ENCODE measurements around the gene ZFP92. TPM values are rescaled to one million over a fixed set of nuclear protein-coding genes. Genes with fewer than 3 reads are reported as not detected.
A peak's percentile ranks its signal among the peaks of the same experiment; 100 is the strongest.

ZFP92 gene
- total RNA-seq, 1 donor from 2014 or later: not detected

- H3K27me3 Mint-ChIP-seq (ENCODE audit: insufficient read depth, low read depth): peaks cover 2% of the 10 kb centered on the region
- Histone ChIP-seq H4K20me1 (ENCODE audit: low read depth) (no peaks in the 10 kb centered on the region), H3K27me3 (no peaks in the 10 kb centered on the region), H3K4me3 (no peak overlapping the region), H2AFZ (replicated peaks) (no peak overlapping the region), H3K79me2 (ENCODE audit: low read depth) (no peaks in the 10 kb centered on the region), H3K9ac (no peak overlapping the region), H3K36me3 (no peaks in the 10 kb centered on the region), H3K4me1 (no peaks in the 10 kb centered on the region), H3F3A (ENCODE audit: low read depth) (no peaks in the 10 kb centered on the region), H3K9me3 (ENCODE audit: low read depth) (no peaks in the 10 kb centered on the region), H3K4me2 (no peak overlapping the region), H3K27ac (no peak overlapping the region)
- H3K4me3 Mint-ChIP-seq: no peak overlapping the region
- H3K4me1 Mint-ChIP-seq: no peaks in the 10 kb centered on the region
- H3K9me3 Mint-ChIP-seq: peaks cover 18% of the 10 kb centered on the region
- no peak overlapping the region for H3K27ac Mint-ChIP-seq
- no peaks in the 10 kb centered on the region for H3K36me3 Mint-ChIP-seq
- DNase-seq (ENCODE audit: low spot score): no peak
- TF ChIP-seq, protein P1, sequence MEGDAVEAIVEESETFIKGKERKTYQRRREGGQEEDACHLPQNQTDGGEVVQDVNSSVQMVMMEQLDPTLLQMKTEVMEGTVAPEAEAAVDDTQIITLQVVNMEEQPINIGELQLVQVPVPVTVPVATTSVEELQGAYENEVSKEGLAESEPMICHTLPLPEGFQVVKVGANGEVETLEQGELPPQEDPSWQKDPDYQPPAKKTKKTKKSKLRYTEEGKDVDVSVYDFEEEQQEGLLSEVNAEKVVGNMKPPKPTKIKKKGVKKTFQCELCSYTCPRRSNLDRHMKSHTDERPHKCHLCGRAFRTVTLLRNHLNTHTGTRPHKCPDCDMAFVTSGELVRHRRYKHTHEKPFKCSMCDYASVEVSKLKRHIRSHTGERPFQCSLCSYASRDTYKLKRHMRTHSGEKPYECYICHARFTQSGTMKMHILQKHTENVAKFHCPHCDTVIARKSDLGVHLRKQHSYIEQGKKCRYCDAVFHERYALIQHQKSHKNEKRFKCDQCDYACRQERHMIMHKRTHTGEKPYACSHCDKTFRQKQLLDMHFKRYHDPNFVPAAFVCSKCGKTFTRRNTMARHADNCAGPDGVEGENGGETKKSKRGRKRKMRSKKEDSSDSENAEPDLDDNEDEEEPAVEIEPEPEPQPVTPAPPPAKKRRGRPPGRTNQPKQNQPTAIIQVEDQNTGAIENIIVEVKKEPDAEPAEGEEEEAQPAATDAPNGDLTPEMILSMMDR (IDR thresholded peaks at IDR 0.05): no peak
- TF ChIP-seq EZH2 (IDR thresholded peaks at IDR 0.05) (no peak), EZH2phosphoT487 (IDR thresholded peaks at IDR 0.05) (no peak)
Measured at GRCh38 chrX:153434801-153435200, 23.5 kb downstream of the ZFP92 start.

DNA sequence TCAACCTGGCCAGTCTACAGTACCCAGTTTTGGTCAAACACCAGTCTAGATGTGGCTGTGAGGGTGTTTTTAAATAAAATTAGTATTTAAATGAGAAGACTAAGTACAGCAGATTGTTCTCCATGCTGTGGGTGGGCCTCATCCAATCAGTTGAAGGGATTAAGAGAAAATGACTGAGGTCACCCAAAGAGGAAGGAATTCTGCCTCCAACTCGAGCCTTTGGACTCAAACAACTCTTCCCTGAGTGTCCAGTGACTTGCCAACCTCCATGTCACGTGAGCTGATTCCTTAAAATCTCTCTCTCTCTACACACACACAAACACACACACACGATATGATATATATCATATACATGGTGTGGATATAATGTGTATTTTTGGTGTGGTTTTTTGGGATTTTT lies 24.6 kb downstream of the ZFP92 start:
- no peak overlapping the region for H3K4me3 ChIP-seq
- no peak overlapping the region for H3K4me2 ChIP-seq
- H3F3A ChIP-seq (ENCODE audit: low read depth): no peaks in the 10 kb centered on the region
- H3K4me1 ChIP-seq: no peaks in the 10 kb centered on the region
- DNase-seq (ENCODE audit: low spot score): no peak
- TF ChIP-seq, protein P1 (IDR thresholded peaks at IDR 0.05): no peak
- TF ChIP-seq EZH2phosphoT487 (IDR thresholded peaks at IDR 0.05) (no peak), EZH2 (IDR thresholded peaks at IDR 0.05) (no peak)
- H4K20me1 ChIP-seq (ENCODE audit: low read depth): no peaks in the 10 kb centered on the region
- H3K27ac Mint-ChIP-seq: no peak overlapping the region
- H3K36me3 Mint-ChIP-seq: no peaks in the 10 kb centered on the region
- H2AFZ ChIP-seq (replicated peaks): no peak overlapping the region
- H3K36me3 ChIP-seq: no peaks in the 10 kb centered on the region
- H3K9ac ChIP-seq: no peak overlapping the region
- H3K4me3 Mint-ChIP-seq: no peak overlapping the region
- H3K9me3 ChIP-seq (ENCODE audit: low read depth): no peaks in the 10 kb centered on the region
- no peak overlapping the region for H3K27ac ChIP-seq
- no peaks in the 10 kb centered on the region for H3K79me2 ChIP-seq (ENCODE audit: low read depth)
- H3K4me1 Mint-ChIP-seq: no peaks in the 10 kb centered on the region
- H3K27me3 ChIP-seq: no peaks in the 10 kb centered on the region
- H3K9me3 Mint-ChIP-seq: peaks cover 12% of the 10 kb centered on the region
- H3K27me3 Mint-ChIP-seq (ENCODE audit: insufficient read depth, low read depth): peaks cover 5% of the 10 kb centered on the region

GRCh38 chrX:153438532-153438931 lies 27.3 kb downstream of the ZFP92 start:
- H3K36me3 Mint-ChIP-seq: no peaks in the 10 kb centered on the region
- H3K9me3 Mint-ChIP-seq: peaks cover 7% of the 10 kb centered on the region
- H3K36me3 ChIP-seq: no peaks in the 10 kb centered on the region
- no peak overlapping the region for H3K4me3 ChIP-seq
- no peaks in the 10 kb centered on the region for H3K27me3 ChIP-seq
- H2AFZ ChIP-seq (replicated peaks): no peak overlapping the region
- no peaks in the 10 kb centered on the region for H3K79me2 ChIP-seq (ENCODE audit: low read depth)
- peak; percentile 44 for DNase-seq (ENCODE audit: low spot score)
- no peak overlapping the region for H3K4me3 Mint-ChIP-seq
- H3F3A ChIP-seq (ENCODE audit: low read depth): no peaks in the 10 kb centered on the region
- H3K4me1 ChIP-seq: no peaks in the 10 kb centered on the region
- TF ChIP-seq EZH2phosphoT487 (IDR thresholded peaks at IDR 0.05) (no peak), EZH2 (IDR thresholded peaks at IDR 0.05) (no peak)
- TF ChIP-seq, protein P1 (IDR thresholded peaks at IDR 0.05): peak; percentile 46
- H3K27ac ChIP-seq: no peak overlapping the region
- H3K27me3 Mint-ChIP-seq (ENCODE audit: insufficient read depth, low read depth): peaks cover 3% of the 10 kb centered on the region
- H4K20me1 ChIP-seq (ENCODE audit: low read depth): no peaks in the 10 kb centered on the region
- no peak overlapping the region for H3K9ac ChIP-seq
- no peaks in the 10 kb centered on the region for H3K9me3 ChIP-seq (ENCODE audit: low read depth)
- H3K4me1 Mint-ChIP-seq: no peaks in the 10 kb centered on the region
- no peak overlapping the region for H3K27ac Mint-ChIP-seq
- no peak overlapping the region for H3K4me2 ChIP-seq

All from neural progenitor cell (in vitro differentiated cells).